GM23338 (cell line): ENCODE results near the gene TTC33. TPM values are rescaled to one million over a fixed set of nuclear protein-coding genes. Genes with fewer than 3 reads are reported as not detected.

Experiments used
- ATAC-seq: fragments of 200-7000 bp; cut with Tn5 transposase; 3 replicates; pipeline ENCODE4 v1.9.1; 2020
- DNase-seq: peaks from one replicate; pipeline ENCODE4 v3.0.0-alpha.2; 2015; ENCODE audit warnings: low spot score
- H2AFZ ChIP-seq: fragments of 200-600 bp; sonication (generic); 2 replicates; pipeline ENCODE4 v1.8.0; 2016; ENCODE audit warnings: antibody characterized with exemption, mild to moderate bottlenecking, moderate library complexity
- H3F3A ChIP-seq: fragments of 200-600 bp; sonication (generic); replicated peaks from 2 replicates; pipeline ENCODE4 v1.8.0; 2017; ENCODE audit warnings: antibody characterized with exemption, mixed run types, low read depth
- H3K27ac ChIP-seq: fragments of 200-600 bp; sonication (generic); 2 replicates; pipeline ENCODE4 v1.6.1; 2016; ENCODE audit warnings: low read depth
- H3K27me3 ChIP-seq: fragments of 200-600 bp; sonication (generic); 2 replicates; pipeline ENCODE4 v1.8.0; 2016; ENCODE audit warnings: mild to moderate bottlenecking, mixed run types, moderate library complexity; ENCODE audit not compliant: insufficient read depth
- H3K36me3 ChIP-seq: fragments of 200-600 bp; sonication (generic); 2 replicates; pipeline ENCODE4 v1.8.0; 2016; ENCODE audit warnings: mild to moderate bottlenecking; ENCODE audit not compliant: insufficient read depth
- H3K4me1 ChIP-seq: fragments of 200-600 bp; sonication (generic); 2 replicates; pipeline ENCODE4 v1.8.0; 2016; ENCODE audit warnings: mild to moderate bottlenecking, moderate library complexity; ENCODE audit not compliant: insufficient read depth
- H3K4me2 ChIP-seq: fragments of 200-600 bp; sonication (generic); 2 replicates; pipeline ENCODE4 v1.7.1; 2017; ENCODE audit warnings: mixed run types
- H3K4me3 ChIP-seq: fragments of 200-600 bp; sonication (generic); 2 replicates; pipeline ENCODE4 v1.6.1; 2016; ENCODE audit warnings: mixed run types
- H3K79me2 ChIP-seq: fragments of 200-600 bp; sonication (generic); replicated peaks from 2 replicates; pipeline ENCODE4 v1.8.0; 2017; ENCODE audit warnings: mild to moderate bottlenecking; ENCODE audit not compliant: insufficient read depth
- H3K9me2 ChIP-seq: fragments of 200-600 bp; sonication (generic); 2 replicates; pipeline ENCODE4 v1.8.0; 2017; ENCODE audit not compliant: insufficient read depth
- H4K20me1 ChIP-seq: fragments of 200-600 bp; sonication (generic); replicated peaks from 2 replicates; pipeline ENCODE4 v1.8.0; 2017; ENCODE audit warnings: mild to moderate bottlenecking; ENCODE audit not compliant: insufficient read depth
- H3K27ac Mint-ChIP-seq: 2 replicates; pipeline ENCODE4 v1.8.0; 2020; ENCODE audit warnings: inconsistent platforms, mild to moderate bottlenecking, moderate library complexity, mixed read lengths
- H3K27me3 Mint-ChIP-seq: 3 replicates; pipeline ENCODE4 v1.8.0; 2022; ENCODE audit warnings: low read depth, mild to moderate bottlenecking, moderate library complexity, mixed read lengths, inconsistent platforms; ENCODE audit not compliant: insufficient read depth, poor library complexity
- H3K36me3 Mint-ChIP-seq: 3 replicates; pipeline ENCODE4 v1.8.0; 2021; ENCODE audit warnings: low read depth, mild to moderate bottlenecking, inconsistent platforms, moderate library complexity, mixed read lengths
- H3K4me1 Mint-ChIP-seq: 3 replicates; pipeline ENCODE4 v1.8.0; 2020; ENCODE audit warnings: mild to moderate bottlenecking, inconsistent platforms, mixed read lengths
- H3K4me3 Mint-ChIP-seq: 3 replicates; pipeline ENCODE4 v1.8.0; 2021; ENCODE audit warnings: moderate library complexity, mild to moderate bottlenecking, inconsistent platforms, mixed read lengths
- H3K9me3 Mint-ChIP-seq: 3 replicates; pipeline ENCODE4 v1.8.0; 2020; ENCODE audit warnings: moderate library complexity, mild to moderate bottlenecking, inconsistent platforms, mixed read lengths
- CREB1 ChIP-seq: fragments of 250-450 bp; sonication (Bioruptor Pico); IDR thresholded peaks from 2 replicates; pipeline ENCODE4 v1.5.0; 2020; ENCODE audit warnings: low read depth, mild to moderate bottlenecking, moderate library complexity
- EZH2 ChIP-seq: fragments of 200-600 bp; sonication (generic); IDR thresholded peaks from one replicate; pipeline ENCODE4 v1.8.0; 2017; ENCODE audit warnings: antibody characterized with exemption, mild to moderate bottlenecking, low read depth; ENCODE audit not compliant: unreplicated experiment
- EZH2phosphoT487 ChIP-seq: fragments of 200-600 bp; sonication (generic); IDR thresholded peaks from one replicate; pipeline ENCODE4 v1.8.1; 2018; ENCODE audit warnings: antibody characterized with exemption; ENCODE audit not compliant: unreplicated experiment
- JUNB ChIP-seq: IDR thresholded peaks from one replicate; pipeline ENCODE4 v1.6.1; 2016; ENCODE audit warnings: antibody characterized with exemption; ENCODE audit not compliant: unreplicated experiment
- NANOG ChIP-seq: IDR thresholded peaks from 2 replicates; pipeline ENCODE4 v1.6.1; 2016; ENCODE audit warnings: antibody characterized with exemption, borderline replicate concordance
- POLR2AphosphoS5 ChIP-seq: IDR thresholded peaks from 2 replicates; pipeline ENCODE4 v1.6.1; 2016; ENCODE audit warnings: antibody characterized with exemption, low read depth
- REST ChIP-seq: IDR thresholded peaks from one replicate; pipeline ENCODE4 v1.6.1; 2018; ENCODE audit warnings: antibody characterized with exemption; ENCODE audit not compliant: unreplicated experiment
- STAT1 ChIP-seq: IDR thresholded peaks from one replicate; pipeline ENCODE4 v1.6.1; 2016; ENCODE audit warnings: antibody characterized with exemption; ENCODE audit not compliant: unreplicated experiment
- ZNF114 ChIP-seq: fragments of 250-450 bp; sonication (Bioruptor Pico); IDR thresholded peaks from 2 replicates; pipeline ENCODE4 v1.5.0; 2020; ENCODE audit warnings: mild to moderate bottlenecking, moderate library complexity
- ZNF331 ChIP-seq: fragments of 250-450 bp; sonication (Bioruptor Pico); IDR thresholded peaks from 2 replicates; pipeline ENCODE4 v1.5.0; 2020; ENCODE audit warnings: low read depth, mild to moderate bottlenecking, moderate library complexity
- ZNF462 ChIP-seq: fragments of 250-450 bp; sonication (Bioruptor Pico); IDR thresholded peaks from 2 replicates; pipeline ENCODE4 v1.5.0; 2020; ENCODE audit warnings: mild to moderate bottlenecking, moderate library complexity
- polyA plus RNA-seq: library from polyadenylated mRNA; unstranded; fragments of >200 nt; fragmentation: Nextera tagmentation; extraction: Ambion mirVana; gene quantifications from 2 replicates; pipeline ENCODE4 v1.2.1, GENCODE V29; 2016
- total RNA-seq: library from RNA; depleted of rRNA; stranded (reverse); fragments of >200 nt; shearing (Covaris generic); gene quantifications from 2 replicates; pipeline ENCODE4 v1.2.3, GENCODE V29; 2014
- TF ChIP-seq, protein P1 (sequence below): IDR thresholded peaks from 2 replicates; pipeline ENCODE4 v1.6.1; 2016; ENCODE audit warnings: antibody characterized with exemption
- TF ChIP-seq, protein P2 (sequence below), 2 experiments: fragments of 200-600 bp in 1 of 2; sonication (generic) in 1 of 2; conservative IDR thresholded peaks; 2 replicates each; pipeline versions ENCODE4 v1.5.1 to v1.6.1; 2016 to 2017; ENCODE audit warnings: antibody characterized with exemption in 2 of 2, low read depth in 2 of 2, mild to moderate bottlenecking in 2 of 2, moderate library complexity in 1 of 2

The TTC33 gene
- total and polyA plus RNA-seq, 2 experiments from 2014 or later, result 4.1 to 11.5 TPM

DNA sequence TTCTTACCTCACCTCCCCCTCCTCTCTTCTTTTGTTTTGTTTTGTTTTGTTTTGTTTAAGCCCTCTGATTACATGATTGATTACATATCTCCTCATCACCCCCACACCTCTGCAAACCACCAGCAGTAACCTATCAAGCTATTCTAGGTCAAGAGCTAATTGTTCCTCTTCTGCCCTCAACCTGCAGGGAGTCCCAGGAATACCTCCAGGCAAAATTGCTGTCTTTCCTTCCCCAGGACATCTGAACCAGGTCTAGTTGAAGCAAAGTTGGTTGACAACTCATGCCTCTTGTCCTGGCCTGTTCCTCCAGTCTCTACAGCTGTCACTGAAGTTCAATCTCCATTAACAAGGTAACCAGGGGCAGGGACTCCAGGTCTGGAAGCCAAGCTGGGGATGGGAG lies 156.1 kb downstream of the TTC33 start:
- H3F3A ChIP-seq, result no peaks in the 10 kb centered on the region
- H3K4me2 ChIP-seq, result no peak overlapping the region
- H3K4me3 ChIP-seq, result no peak overlapping the region
- no peak for DNase-seq
- no peaks in the 10 kb centered on the region for H4K20me1 ChIP-seq
- ATAC-seq, result no peak
- no peak overlapping the region for H3K4me3 Mint-ChIP-seq
- peaks cover 7% of the 10 kb centered on the region for H3K9me2 ChIP-seq
- H3K9me3 Mint-ChIP-seq, result no peaks in the 10 kb centered on the region
- H3K27ac Mint-ChIP-seq, result no peak overlapping the region
- H2AFZ ChIP-seq, result no peak overlapping the region
- no peak overlapping the region for H3K27ac ChIP-seq
- no peaks in the 10 kb centered on the region for H3K27me3 Mint-ChIP-seq
- H3K4me1 ChIP-seq, result peaks cover 3% of the 10 kb centered on the region; the same call in 1 of the 2 replicates
- no peaks in the 10 kb centered on the region for H3K36me3 Mint-ChIP-seq
- no peaks in the 10 kb centered on the region for H3K79me2 ChIP-seq
- 0 out of 3 replicates have a peak, but pooled peaks cover 3% of the 10 kb centered on the region for H3K4me1 Mint-ChIP-seq
- no peaks in the 10 kb centered on the region for H3K27me3 ChIP-seq
- H3K36me3 ChIP-seq, result no peaks in the 10 kb centered on the region
- TF ChIP-seq ZNF462 (CRISPR knock-in tag), result no peak
- TF ChIP-seq ZNF114, result no peak
- TF ChIP-seq CREB1 (CRISPR knock-in tag), result no peak
- TF ChIP-seq NANOG, result no peak
- TF ChIP-seq, protein P1, sequence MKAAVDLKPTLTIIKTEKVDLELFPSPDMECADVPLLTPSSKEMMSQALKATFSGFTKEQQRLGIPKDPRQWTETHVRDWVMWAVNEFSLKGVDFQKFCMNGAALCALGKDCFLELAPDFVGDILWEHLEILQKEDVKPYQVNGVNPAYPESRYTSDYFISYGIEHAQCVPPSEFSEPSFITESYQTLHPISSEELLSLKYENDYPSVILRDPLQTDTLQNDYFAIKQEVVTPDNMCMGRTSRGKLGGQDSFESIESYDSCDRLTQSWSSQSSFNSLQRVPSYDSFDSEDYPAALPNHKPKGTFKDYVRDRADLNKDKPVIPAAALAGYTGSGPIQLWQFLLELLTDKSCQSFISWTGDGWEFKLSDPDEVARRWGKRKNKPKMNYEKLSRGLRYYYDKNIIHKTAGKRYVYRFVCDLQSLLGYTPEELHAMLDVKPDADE, result no peak
- TF ChIP-seq, protein P2, sequence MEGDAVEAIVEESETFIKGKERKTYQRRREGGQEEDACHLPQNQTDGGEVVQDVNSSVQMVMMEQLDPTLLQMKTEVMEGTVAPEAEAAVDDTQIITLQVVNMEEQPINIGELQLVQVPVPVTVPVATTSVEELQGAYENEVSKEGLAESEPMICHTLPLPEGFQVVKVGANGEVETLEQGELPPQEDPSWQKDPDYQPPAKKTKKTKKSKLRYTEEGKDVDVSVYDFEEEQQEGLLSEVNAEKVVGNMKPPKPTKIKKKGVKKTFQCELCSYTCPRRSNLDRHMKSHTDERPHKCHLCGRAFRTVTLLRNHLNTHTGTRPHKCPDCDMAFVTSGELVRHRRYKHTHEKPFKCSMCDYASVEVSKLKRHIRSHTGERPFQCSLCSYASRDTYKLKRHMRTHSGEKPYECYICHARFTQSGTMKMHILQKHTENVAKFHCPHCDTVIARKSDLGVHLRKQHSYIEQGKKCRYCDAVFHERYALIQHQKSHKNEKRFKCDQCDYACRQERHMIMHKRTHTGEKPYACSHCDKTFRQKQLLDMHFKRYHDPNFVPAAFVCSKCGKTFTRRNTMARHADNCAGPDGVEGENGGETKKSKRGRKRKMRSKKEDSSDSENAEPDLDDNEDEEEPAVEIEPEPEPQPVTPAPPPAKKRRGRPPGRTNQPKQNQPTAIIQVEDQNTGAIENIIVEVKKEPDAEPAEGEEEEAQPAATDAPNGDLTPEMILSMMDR (conservative IDR thresholded peaks at IDR 0.05; ENCODE audit: low read depth in 2 of 2), result no peak
- no peak for TF ChIP-seq JUNB
- TF ChIP-seq ZNF331 (CRISPR knock-in tag), result no peak
- no peak for TF ChIP-seq EZH2phosphoT487
- TF ChIP-seq EZH2, result no peak
- TF ChIP-seq POLR2AphosphoS5, result no peak
- no peak for TF ChIP-seq STAT1
- TF ChIP-seq REST, result no peak
